Activated gamma-delta T cell (primary cell): Measurements from ENCODE around the gene XRCC1.
"Not testable (repeated sequence)": the region's sequence is repeated elsewhere in the genome, so short reads cannot be mapped to it uniquely, and the experiment has no call there.

Experiments used
- DNase-seq: peaks from one replicate; lab custom pipeline; 2025; lab: John Stamatoyannopoulos, UW

The XRCC1 gene

GRCh38 chr19:43519436-43520088 lies 55.8 kb downstream of the XRCC1 start:
- DNase-seq, result no peak

- no peak for DNase-seq
These were observed 57.3 kb downstream of the XRCC1 start for GRCh38 chr19:43518051-43518450.

GRCh38 chr19:43512399-43512798 lies 62.9 kb downstream of the XRCC1 start:
- DNase-seq, result not testable (repeated sequence)

GRCh38 chr19:43511324-43511723 lies 64.0 kb downstream of the XRCC1 start:
- DNase-seq, result no peak

- DNase-seq, result no peak
These were observed 64.6 kb downstream of the XRCC1 start for GRCh38 chr19:43510713-43511112.

- no peak for DNase-seq
These were observed 67.4 kb downstream of the XRCC1 start for GRCh38 chr19:43507880-43508279.

GRCh38 chr19:43506629-43507028 lies 68.7 kb downstream of the XRCC1 start:
- no peak for DNase-seq

- no peak for DNase-seq
These were observed 69.4 kb downstream of the XRCC1 start for GRCh38 chr19:43505941-43506340.

GRCh38 chr19:43505186-43505456 lies 70.2 kb downstream of the XRCC1 start:
- no peak for DNase-seq

- no peak for DNase-seq
These were observed 70.7 kb downstream of the XRCC1 start, which contains the start of gene PHLDB3 for GRCh38 chr19:43504426-43505185. TSS of gene PHLDB3 (minus strand) at chr19:43504746. CDS start at chr19:43504118, 628 bp downstream.

- DNase-seq, result peak; percentile 87
These were observed 71.6 kb downstream of the XRCC1 start for GRCh38 chr19:43503501-43504425.

GRCh38 chr19:43502419-43502976 lies 72.8 kb downstream of the XRCC1 start:
- no peak for DNase-seq

- DNase-seq, result no peak
These were observed 73.5 kb downstream of the XRCC1 start for GRCh38 chr19:43501661-43502418.

- no peak for DNase-seq
These were observed 76.3 kb downstream of the XRCC1 start for GRCh38 chr19:43499042-43499441.

GRCh38 chr19:43498233-43498842 lies 77.0 kb downstream of the XRCC1 start:
- no peak for DNase-seq

GRCh38 chr19:43496960-43497359 lies 78.4 kb downstream of the XRCC1 start:
- no peak for DNase-seq

GRCh38 chr19:43495082-43495481 lies 80.2 kb downstream of the XRCC1 start:
- no peak for DNase-seq
